ENCODE results near the gene PIGQ. TPM values are rescaled to one million over a fixed set of nuclear protein-coding genes. Genes with fewer than 3 reads are reported as not detected.

Gene PIGQ
- total RNA-seq, 1 experiment from 2014 or later: 58.0 TPM

DNA sequence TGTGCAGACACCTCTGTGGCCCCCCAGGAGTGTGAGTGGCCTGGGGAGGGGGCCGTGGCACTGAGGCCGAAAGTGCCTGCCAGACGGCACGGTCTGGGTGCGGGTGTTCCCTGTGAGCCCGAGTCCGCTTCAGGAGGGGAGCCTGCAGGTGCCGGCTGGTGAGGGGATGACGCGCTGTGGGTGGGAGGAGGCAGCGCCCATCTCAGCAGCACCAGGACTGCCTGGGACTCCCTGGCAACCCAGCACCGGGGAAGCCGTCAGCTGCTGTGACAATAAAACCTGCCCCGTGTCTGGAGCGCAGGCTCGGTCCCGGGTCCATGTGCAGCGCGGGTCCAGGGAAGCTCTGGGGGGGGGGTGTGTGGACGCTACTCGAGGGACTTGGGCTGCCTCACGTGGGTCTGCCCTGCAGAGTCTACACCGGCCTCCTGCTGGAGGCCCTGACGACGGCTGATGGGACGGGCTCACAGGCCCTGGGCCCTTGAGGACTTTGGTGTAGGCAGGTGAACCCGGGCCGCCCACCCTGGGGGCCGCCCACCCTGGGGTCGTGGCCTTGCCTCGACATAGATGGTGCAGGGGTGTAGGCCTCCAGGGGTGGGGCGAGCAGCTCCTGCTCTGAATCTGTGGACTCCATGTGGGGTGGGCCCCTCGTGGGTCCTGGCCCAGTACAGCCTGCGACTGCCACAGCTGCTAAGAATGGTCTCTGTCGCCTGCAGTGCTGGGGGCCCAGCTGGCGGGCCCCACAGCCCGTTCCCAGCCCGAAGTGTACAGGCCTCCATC lies 14.2 kb downstream of the PIGQ start:
- H4K8ac ChIP-seq (replicated peaks; ENCODE audit: insufficient read length, low read depth, low read length): no peak overlapping the region
- no peak overlapping the region for H3K56ac ChIP-seq (ENCODE audit: insufficient read length, low read depth, low read length)
- H3K9ac ChIP-seq (ENCODE audit: extremely low read depth, insufficient read length, low read length): no peak overlapping the region
- no peak overlapping the region for H2BK5ac ChIP-seq (ENCODE audit: insufficient read length, low read length)
- no CpG with 5 or more reads among the region's 38 CpGs for WGBS (ENCODE audit: extremely low coverage, insufficient read length, low lambda C conversion rate)
- H3K27me3 ChIP-seq (ENCODE audit: insufficient read depth, low read length): peaks cover 7% of the 10 kb centered on the region; the same call in 1 of the 2 replicates
- TF ChIP-seq, protein P1, sequence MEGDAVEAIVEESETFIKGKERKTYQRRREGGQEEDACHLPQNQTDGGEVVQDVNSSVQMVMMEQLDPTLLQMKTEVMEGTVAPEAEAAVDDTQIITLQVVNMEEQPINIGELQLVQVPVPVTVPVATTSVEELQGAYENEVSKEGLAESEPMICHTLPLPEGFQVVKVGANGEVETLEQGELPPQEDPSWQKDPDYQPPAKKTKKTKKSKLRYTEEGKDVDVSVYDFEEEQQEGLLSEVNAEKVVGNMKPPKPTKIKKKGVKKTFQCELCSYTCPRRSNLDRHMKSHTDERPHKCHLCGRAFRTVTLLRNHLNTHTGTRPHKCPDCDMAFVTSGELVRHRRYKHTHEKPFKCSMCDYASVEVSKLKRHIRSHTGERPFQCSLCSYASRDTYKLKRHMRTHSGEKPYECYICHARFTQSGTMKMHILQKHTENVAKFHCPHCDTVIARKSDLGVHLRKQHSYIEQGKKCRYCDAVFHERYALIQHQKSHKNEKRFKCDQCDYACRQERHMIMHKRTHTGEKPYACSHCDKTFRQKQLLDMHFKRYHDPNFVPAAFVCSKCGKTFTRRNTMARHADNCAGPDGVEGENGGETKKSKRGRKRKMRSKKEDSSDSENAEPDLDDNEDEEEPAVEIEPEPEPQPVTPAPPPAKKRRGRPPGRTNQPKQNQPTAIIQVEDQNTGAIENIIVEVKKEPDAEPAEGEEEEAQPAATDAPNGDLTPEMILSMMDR (conservative IDR thresholded peaks at IDR 0.05): no peak
- no peak overlapping the region for H2AFZ ChIP-seq (ENCODE audit: low read length)
- H3K23me2 ChIP-seq (ENCODE audit: insufficient read length, low read depth, low read length, poor library complexity, severe bottlenecking): peaks cover 5% of the 10 kb centered on the region
- H2AK5ac ChIP-seq (ENCODE audit: insufficient read length, low read length): no peak overlapping the region
- H4K91ac ChIP-seq (ENCODE audit: insufficient read length, low read depth, low read length): no peak overlapping the region
- H3K27ac ChIP-seq (ENCODE audit: insufficient read length, low read depth, low read length): no peak overlapping the region
- H3K79me2 ChIP-seq (ENCODE audit: insufficient read depth, low read length): no peaks in the 10 kb centered on the region
- Mint-ChIP-seq H3K36me3 (ENCODE audit: insufficient read depth in 1 of 3, low read depth in 3 of 3) (peaks cover 0 to 4% (median 4%) of the 10 kb centered on the region in 3 experiments; a peak in 3 of 7 replicates), H3K4me1 (peaks cover 6 to 21% of the 10 kb centered on the region in 2 experiments), H3K4me3 (no peak overlapping the region), H3K27ac (no peak overlapping the region), H3K27me3 (ENCODE audit: low read depth) (peaks cover 33% of the 10 kb centered on the region), H3K9me3 (no peaks in the 10 kb centered on the region)
- H4K20me1 ChIP-seq (ENCODE audit: control insufficient read depth, insufficient read depth, insufficient read length): no peaks in the 10 kb centered on the region
- H2BK15ac ChIP-seq (ENCODE audit: low read depth, low read length): no peak overlapping the region
- no peaks in the 10 kb centered on the region; the same call in 1 of the 2 replicates for H3K4me1 ChIP-seq (ENCODE audit: insufficient read depth, low read length)
- H3K4me2 ChIP-seq (ENCODE audit: insufficient read depth, insufficient read length, low read length): peak overlapping the region; percentile 16
- H3K23ac ChIP-seq (ENCODE audit: insufficient read length, low read depth, low read length): no peak overlapping the region
- H2BK20ac ChIP-seq (ENCODE audit: low read depth, low read length, poor library complexity, severe bottlenecking): no peak overlapping the region
- H3K14ac ChIP-seq (ENCODE audit: insufficient read depth, low read length): peak overlapping the region; percentile 17; the same call in 1 of the 2 replicates
- no peak overlapping the region for H3K4ac ChIP-seq (ENCODE audit: low read depth, low read length)
- no peak overlapping the region for H3T11ph ChIP-seq (ENCODE audit: low read length)
- H3K79me1 ChIP-seq (ENCODE audit: insufficient read depth, low read depth, low read length, poor library complexity, severe bottlenecking): no peaks in the 10 kb centered on the region
- no peak overlapping the region for H2BK120ac ChIP-seq (ENCODE audit: low read depth, low read length, poor library complexity, severe bottlenecking)
- H2BK12ac ChIP-seq (ENCODE audit: insufficient read length, low read depth, low read length): no peak overlapping the region
- no peaks in the 10 kb centered on the region for H3K9me3 ChIP-seq (ENCODE audit: control insufficient read depth, low read depth, low read length)
- H4K5ac ChIP-seq (ENCODE audit: insufficient read length, low read depth, low read length): no peak overlapping the region
- H3K18ac ChIP-seq (ENCODE audit: insufficient read length, low read depth, low read length): no peak overlapping the region
- DNase-seq: no peak
